ENCODE data around the gene MRPS24. TPM values are rescaled to one million over a fixed set of nuclear protein-coding genes. Genes with fewer than 3 reads are reported as not detected.
A peak's percentile ranks its signal among the peaks of the same experiment; 100 is the strongest.
"Not testable (repeated sequence)": the region's sequence is repeated elsewhere in the genome, so short reads cannot be mapped to it uniquely, and the experiment has no call there.

MRPS24 gene
- total and polyA plus RNA-seq, 10 of the 15 experiments (the other 5 are each of a cell fraction or from before 2014, with no cell fraction given) = 27.6 to 164 (median 106) TPM

DNA sequence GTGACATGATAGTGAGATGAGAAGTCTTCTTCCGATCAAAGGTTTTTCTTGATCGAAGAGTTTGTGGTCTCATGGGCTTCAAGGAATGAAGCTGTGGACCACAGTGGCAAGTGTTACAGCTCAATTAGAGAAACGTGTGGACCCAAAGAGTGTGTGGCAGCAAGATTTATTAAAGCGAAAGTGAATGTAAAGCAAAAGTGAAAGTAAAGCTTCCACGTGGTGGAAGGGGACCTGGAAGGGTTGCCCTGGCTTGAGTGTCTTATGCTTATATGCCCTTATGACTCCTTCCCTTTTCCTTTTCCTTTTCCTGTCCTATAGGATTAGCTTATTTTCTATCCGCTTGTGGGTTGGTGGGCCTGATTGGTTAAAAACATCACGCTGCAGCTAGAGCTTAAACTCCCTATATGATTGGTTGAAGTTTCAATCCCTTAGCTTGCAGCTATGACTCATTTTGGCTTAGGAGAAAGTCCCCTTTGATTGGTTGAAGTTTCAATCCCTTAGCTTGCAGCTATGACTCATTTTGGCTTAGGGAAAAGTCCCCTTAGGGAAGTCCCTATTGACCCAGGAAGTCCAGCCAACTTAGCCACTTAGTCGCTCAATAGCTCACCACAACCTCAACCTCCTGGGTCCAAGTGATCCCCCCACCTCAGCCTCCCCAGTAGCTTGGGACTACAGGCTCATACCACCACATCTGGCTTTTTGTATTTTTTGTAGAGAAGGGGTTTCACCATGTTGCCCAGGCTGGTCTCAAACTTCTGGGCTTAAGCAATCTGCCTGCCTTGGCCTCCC, 34.7 kb downstream of the MRPS24 start (continued):
- TF ChIP-seq HCFC1 (IDR thresholded peaks at IDR 0.05; ENCODE audit: low read length) (0 out of 2 replicates have a peak, but pooled peaks have one; percentile 51), ZNF384 (IDR thresholded peaks at IDR 0.05; ENCODE audit: borderline replicate concordance, low read depth, low read length) (no peak), NFXL1 (IDR thresholded peaks at IDR 0.05; ENCODE audit: borderline replicate concordance) (no peak), YBX1 (IDR thresholded peaks at IDR 0.05) (no peak), BCL11A (IDR thresholded peaks at IDR 0.05; ENCODE audit: low read depth, low read length) (peak; percentile 45; the same call in 1 of the 2 replicates)

DNA sequence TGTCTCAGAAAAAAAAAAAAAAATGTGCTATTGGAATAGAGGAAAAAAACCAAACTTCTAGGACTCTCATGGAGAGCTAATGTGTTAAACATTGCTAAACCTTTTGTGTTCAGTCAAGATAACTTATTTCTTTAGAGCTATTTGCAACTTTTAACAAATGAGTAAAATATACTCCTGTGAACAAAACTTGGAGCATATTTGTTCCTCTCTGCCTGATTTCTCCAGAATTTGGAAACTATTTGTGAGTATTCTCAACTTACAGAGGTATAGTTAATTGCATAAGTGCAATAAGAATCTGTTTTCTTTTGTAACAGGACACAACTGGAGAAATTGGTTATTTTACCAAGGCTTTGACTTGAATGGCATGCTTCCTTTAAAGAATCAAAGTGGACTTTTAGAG, 38.4 kb downstream of the MRPS24 start:
- SMC1A ChIA-PET (ENCODE audit: uncharacterized antibody, unreplicated experiment); BruUV-seq (replicated peaks): not testable (repeated sequence)
- RAD21 ChIA-PET (ENCODE audit: unreplicated experiment) = interaction anchor here (0.7 to 3.5 kb wide), 3 partner anchors 8 to 248 kb away, joined by 3 to 12 read pairs (median 4); partner anchors contain the start of gene STK17A

More for the DNA sequence above, 38.4 kb downstream of the MRPS24 start:
- ATAC-seq; H3K4me3 ChIP-seq; H3K9ac ChIP-seq (ENCODE audit: control insufficient read depth, insufficient read depth, low read length); H3K36me3 ChIP-seq (ENCODE audit: control insufficient read depth in 2 of 2, insufficient read depth in 2 of 2, low read length in 1 of 2); H3K79me2 ChIP-seq (ENCODE audit: control insufficient read depth, insufficient read depth, low read length); H3K4me2 ChIP-seq (ENCODE audit: control insufficient read depth, insufficient read depth); intact Hi-C loops (cut with micrococcal nuclease; ENCODE audit: unreplicated experiment); FAIRE-seq; DNase-seq (ENCODE audit: low read depth, low spot score); H3K27ac ChIP-seq (ENCODE audit: control insufficient read depth, insufficient read depth); H3K4me1 ChIP-seq (ENCODE audit: control insufficient read depth, insufficient read depth, low read length); H4K20me1 ChIP-seq (ENCODE audit: control insufficient read depth, insufficient read depth); H3K9me3 ChIP-seq (replicated peaks; ENCODE audit: control insufficient read depth, insufficient read depth, low read length); H2AFZ ChIP-seq (ENCODE audit: control insufficient read depth, low read depth, low read length); H3K27me3 ChIP-seq (replicated peaks in 1 of 2; ENCODE audit: control insufficient read depth in 2 of 2, insufficient read depth in 2 of 2, low read length in 1 of 2): not testable (repeated sequence)
- ChIA-PET CTCF (interaction anchor here (0.6 to 2.0 kb wide), 6 partner anchors 7 to 248 kb away, joined by 3 to 5 read pairs (median 4); partner anchors contain the start of gene STK17A), POLR2A (interaction anchor here (0.7 kb wide), 1 partner anchor 9 kb away, joined by 4 read pairs; no protein-coding TSS in a partner anchor)
- in situ Hi-C loops (cut with MboI) = loop anchor here (10.0 to 25.0 kb wide), 3 partner anchors 516 to 1894 kb away; partner anchors contain the start of genes MRPL32 and PSMA2

All from GM12878 (cell line).